Measurements from ENCODE around the gene UNC45A.

DNA sequence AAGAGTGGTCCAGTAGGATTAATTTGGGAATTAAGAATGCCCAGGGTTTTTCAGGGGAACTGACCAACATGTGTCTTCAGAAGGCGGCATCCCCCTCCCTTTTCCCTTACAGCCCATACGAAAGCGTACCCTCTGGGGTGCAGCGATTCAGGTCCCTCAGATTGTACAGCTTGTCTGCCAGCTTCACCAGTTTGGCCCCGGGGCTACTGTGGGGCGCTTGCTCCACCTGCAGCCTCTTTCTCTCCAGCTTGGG lies 3.6 kb upstream of the UNC45A start:
- TF ChIP-seq GTF2F1 (IDR thresholded peaks at IDR 0.05; ENCODE audit: borderline replicate concordance, low read depth, low read length) (no peak), TAF1 (IDR thresholded peaks at IDR 0.05; ENCODE audit: low read depth, low read length) (no peak), POLR2A (IDR thresholded peaks at IDR 0.05; ENCODE audit: control extremely low read depth in 1 of 2, low read depth in 2 of 2, low read length in 2 of 2) (no peak), JUN (IDR thresholded peaks at IDR 0.05; ENCODE audit: low read depth, low read length) (no peak), TCF12 (IDR thresholded peaks at IDR 0.05; ENCODE audit: low read depth, low read length) (no peak), RAD21 (IDR thresholded peaks at IDR 0.05 in 1 of 2, conservative IDR thresholded peaks at IDR 0.05 in 1 of 2; ENCODE audit: low read depth in 2 of 2, low read length in 2 of 2) (no peak), GABPA (IDR thresholded peaks at IDR 0.05; ENCODE audit: borderline replicate concordance, insufficient read depth, low read length) (no peak)
- TF ChIP-seq, protein P1, sequence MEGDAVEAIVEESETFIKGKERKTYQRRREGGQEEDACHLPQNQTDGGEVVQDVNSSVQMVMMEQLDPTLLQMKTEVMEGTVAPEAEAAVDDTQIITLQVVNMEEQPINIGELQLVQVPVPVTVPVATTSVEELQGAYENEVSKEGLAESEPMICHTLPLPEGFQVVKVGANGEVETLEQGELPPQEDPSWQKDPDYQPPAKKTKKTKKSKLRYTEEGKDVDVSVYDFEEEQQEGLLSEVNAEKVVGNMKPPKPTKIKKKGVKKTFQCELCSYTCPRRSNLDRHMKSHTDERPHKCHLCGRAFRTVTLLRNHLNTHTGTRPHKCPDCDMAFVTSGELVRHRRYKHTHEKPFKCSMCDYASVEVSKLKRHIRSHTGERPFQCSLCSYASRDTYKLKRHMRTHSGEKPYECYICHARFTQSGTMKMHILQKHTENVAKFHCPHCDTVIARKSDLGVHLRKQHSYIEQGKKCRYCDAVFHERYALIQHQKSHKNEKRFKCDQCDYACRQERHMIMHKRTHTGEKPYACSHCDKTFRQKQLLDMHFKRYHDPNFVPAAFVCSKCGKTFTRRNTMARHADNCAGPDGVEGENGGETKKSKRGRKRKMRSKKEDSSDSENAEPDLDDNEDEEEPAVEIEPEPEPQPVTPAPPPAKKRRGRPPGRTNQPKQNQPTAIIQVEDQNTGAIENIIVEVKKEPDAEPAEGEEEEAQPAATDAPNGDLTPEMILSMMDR (IDR thresholded peaks at IDR 0.05; ENCODE audit: control extremely low read depth in 1 of 3, insufficient read depth in 1 of 3, low read depth in 1 of 3, low read length in 3 of 3), result no peak
- TF ChIP-seq, protein P2, sequence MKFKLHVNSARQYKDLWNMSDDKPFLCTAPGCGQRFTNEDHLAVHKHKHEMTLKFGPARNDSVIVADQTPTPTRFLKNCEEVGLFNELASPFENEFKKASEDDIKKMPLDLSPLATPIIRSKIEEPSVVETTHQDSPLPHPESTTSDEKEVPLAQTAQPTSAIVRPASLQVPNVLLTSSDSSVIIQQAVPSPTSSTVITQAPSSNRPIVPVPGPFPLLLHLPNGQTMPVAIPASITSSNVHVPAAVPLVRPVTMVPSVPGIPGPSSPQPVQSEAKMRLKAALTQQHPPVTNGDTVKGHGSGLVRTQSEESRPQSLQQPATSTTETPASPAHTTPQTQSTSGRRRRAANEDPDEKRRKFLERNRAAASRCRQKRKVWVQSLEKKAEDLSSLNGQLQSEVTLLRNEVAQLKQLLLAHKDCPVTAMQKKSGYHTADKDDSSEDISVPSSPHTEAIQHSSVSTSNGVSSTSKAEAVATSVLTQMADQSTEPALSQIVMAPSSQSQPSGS (IDR thresholded peaks at IDR 0.05; ENCODE audit: low read length), result no peak
